ENCODE measurements around the gene RFTN2. TPM values are rescaled to one million over a fixed set of nuclear protein-coding genes. Genes with fewer than 3 reads are reported as not detected.

Gene RFTN2
- total and polyA plus RNA-seq, 2 of the 13 experiments (the other 11 are each of a cell fraction or from before 2014, with no cell fraction given) = not detected

DNA sequence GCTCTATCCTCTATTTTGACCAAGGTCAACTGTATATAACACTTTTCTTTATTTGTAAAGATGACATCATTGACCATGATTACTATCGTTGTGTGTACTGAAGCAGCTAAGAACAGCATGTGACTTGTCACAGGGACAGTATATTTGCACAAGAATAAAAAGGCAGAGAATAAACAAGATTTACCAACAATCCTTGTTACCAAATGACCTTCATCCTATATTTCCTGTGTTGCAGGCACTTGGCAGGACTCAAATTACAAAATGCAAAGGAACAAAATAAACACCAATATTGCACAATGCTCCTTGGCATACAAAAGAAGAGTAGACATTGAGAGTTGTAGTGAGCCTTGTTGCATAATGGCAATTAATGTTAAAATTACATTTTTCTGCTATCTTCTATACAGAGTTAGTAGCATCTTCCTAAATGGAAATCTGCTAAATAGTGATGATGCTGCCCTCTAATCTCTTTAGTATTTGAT is 61.8 kb downstream of the RFTN2 start (continued):
- TF ChIP-seq, protein P1, sequence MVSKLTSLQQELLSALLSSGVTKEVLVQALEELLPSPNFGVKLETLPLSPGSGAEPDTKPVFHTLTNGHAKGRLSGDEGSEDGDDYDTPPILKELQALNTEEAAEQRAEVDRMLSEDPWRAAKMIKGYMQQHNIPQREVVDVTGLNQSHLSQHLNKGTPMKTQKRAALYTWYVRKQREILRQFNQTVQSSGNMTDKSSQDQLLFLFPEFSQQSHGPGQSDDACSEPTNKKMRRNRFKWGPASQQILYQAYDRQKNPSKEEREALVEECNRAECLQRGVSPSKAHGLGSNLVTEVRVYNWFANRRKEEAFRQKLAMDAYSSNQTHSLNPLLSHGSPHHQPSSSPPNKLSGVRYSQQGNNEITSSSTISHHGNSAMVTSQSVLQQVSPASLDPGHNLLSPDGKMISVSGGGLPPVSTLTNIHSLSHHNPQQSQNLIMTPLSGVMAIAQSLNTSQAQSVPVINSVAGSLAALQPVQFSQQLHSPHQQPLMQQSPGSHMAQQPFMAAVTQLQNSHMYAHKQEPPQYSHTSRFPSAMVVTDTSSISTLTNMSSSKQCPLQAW (CRISPR knock-in tag; IDR thresholded peaks at IDR 0.05) = peak; percentile 71; the same call in 1 of the 2 replicates
- TF ChIP-seq, protein P2, sequence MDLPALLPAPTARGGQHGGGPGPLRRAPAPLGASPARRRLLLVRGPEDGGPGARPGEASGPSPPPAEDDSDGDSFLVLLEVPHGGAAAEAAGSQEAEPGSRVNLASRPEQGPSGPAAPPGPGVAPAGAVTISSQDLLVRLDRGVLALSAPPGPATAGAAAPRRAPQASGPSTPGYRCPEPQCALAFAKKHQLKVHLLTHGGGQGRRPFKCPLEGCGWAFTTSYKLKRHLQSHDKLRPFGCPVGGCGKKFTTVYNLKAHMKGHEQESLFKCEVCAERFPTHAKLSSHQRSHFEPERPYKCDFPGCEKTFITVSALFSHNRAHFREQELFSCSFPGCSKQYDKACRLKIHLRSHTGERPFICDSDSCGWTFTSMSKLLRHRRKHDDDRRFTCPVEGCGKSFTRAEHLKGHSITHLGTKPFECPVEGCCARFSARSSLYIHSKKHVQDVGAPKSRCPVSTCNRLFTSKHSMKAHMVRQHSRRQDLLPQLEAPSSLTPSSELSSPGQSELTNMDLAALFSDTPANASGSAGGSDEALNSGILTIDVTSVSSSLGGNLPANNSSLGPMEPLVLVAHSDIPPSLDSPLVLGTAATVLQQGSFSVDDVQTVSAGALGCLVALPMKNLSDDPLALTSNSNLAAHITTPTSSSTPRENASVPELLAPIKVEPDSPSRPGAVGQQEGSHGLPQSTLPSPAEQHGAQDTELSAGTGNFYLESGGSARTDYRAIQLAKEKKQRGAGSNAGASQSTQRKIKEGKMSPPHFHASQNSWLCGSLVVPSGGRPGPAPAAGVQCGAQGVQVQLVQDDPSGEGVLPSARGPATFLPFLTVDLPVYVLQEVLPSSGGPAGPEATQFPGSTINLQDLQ (CRISPR knock-in tag; IDR thresholded peaks at IDR 0.05) = no peak
- TF ChIP-seq SOX5 (CRISPR knock-in tag; IDR thresholded peaks at IDR 0.05; ENCODE audit: borderline replicate concordance) (peak; percentile 100), ZNF549 (CRISPR knock-in tag; IDR thresholded peaks at IDR 0.05) (no peak), RELA (CRISPR knock-in tag; IDR thresholded peaks at IDR 0.05) (0 out of 2 replicates have a peak, but pooled peaks have one; percentile 51), TBX3 (IDR thresholded peaks at IDR 0.05; ENCODE audit: borderline replicate concordance) (peak; percentile 99), JARID2 (CRISPR knock-in tag; IDR thresholded peaks at IDR 0.05; ENCODE audit: insufficient replicate concordance) (peak; percentile 92), TOPORS (CRISPR knock-in tag; IDR thresholded peaks at IDR 0.05) (0 out of 2 replicates have a peak, but pooled peaks have one; percentile 69), ZNF841 (CRISPR knock-in tag; IDR thresholded peaks at IDR 0.05; ENCODE audit: borderline replicate concordance) (no peak), ZNF350 (CRISPR knock-in tag; IDR thresholded peaks at IDR 0.05; ENCODE audit: borderline replicate concordance, low read depth) (no peak), BHLHE40 (IDR thresholded peaks at IDR 0.05; ENCODE audit: low read length) (peak; percentile 93), SRSF4 (IDR thresholded peaks at IDR 0.05; ENCODE audit: low read depth, low read length, poor library complexity, severe bottlenecking) (no peak), SMYD3 (CRISPR knock-in tag; IDR thresholded peaks at IDR 0.05) (peak; percentile 98), SPEN (CRISPR knock-in tag; IDR thresholded peaks at IDR 0.05; ENCODE audit: low read depth) (0 out of 2 replicates have a peak, but pooled peaks have one; percentile 34)
- TF ChIP-seq, protein P3, sequence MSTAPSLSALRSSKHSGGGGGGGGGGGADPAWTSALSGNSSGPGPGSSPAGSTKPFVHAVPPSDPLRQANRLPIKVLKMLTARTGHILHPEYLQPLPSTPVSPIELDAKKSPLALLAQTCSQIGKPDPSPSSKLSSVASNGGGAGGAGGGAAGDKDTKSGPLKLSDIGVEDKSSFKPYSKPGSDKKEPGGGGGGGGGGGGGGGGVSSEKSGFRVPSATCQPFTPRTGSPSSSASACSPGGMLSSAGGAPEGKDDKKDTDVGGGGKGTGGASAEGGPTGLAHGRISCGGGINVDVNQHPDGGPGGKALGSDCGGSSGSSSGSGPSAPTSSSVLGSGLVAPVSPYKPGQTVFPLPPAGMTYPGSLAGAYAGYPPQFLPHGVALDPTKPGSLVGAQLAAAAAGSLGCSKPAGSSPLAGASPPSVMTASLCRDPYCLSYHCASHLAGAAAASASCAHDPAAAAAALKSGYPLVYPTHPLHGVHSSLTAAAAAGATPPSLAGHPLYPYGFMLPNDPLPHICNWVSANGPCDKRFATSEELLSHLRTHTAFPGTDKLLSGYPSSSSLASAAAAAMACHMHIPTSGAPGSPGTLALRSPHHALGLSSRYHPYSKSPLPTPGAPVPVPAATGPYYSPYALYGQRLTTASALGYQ (CRISPR knock-in tag; IDR thresholded peaks at IDR 0.05) = peak; percentile 100
- TF ChIP-seq, protein P4, sequence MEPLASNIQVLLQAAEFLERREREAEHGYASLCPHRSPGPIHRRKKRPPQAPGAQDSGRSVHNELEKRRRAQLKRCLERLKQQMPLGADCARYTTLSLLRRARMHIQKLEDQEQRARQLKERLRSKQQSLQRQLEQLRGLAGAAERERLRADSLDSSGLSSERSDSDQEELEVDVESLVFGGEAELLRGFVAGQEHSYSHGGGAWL (CRISPR knock-in tag; IDR thresholded peaks at IDR 0.05) = no peak
- TF ChIP-seq, protein P5, sequence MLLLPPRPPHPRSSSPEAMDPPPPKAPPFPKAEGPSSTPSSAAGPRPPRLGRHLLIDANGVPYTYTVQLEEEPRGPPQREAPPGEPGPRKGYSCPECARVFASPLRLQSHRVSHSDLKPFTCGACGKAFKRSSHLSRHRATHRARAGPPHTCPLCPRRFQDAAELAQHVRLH (CRISPR knock-in tag; IDR thresholded peaks at IDR 0.05; ENCODE audit: borderline replicate concordance, low read depth) = peak; percentile 71
- TF ChIP-seq, protein P6, sequence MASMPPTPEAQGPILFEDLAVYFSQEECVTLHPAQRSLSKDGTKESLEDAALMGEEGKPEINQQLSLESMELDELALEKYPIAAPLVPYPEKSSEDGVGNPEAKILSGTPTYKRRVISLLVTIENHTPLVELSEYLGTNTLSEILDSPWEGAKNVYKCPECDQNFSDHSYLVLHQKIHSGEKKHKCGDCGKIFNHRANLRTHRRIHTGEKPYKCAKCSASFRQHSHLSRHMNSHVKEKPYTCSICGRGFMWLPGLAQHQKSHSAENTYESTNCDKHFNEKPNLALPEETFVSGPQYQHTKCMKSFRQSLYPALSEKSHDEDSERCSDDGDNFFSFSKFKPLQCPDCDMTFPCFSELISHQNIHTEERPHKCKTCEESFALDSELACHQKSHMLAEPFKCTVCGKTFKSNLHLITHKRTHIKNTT (CRISPR knock-in tag; IDR thresholded peaks at IDR 0.05) = no peak
- TF ChIP-seq, protein P7, sequence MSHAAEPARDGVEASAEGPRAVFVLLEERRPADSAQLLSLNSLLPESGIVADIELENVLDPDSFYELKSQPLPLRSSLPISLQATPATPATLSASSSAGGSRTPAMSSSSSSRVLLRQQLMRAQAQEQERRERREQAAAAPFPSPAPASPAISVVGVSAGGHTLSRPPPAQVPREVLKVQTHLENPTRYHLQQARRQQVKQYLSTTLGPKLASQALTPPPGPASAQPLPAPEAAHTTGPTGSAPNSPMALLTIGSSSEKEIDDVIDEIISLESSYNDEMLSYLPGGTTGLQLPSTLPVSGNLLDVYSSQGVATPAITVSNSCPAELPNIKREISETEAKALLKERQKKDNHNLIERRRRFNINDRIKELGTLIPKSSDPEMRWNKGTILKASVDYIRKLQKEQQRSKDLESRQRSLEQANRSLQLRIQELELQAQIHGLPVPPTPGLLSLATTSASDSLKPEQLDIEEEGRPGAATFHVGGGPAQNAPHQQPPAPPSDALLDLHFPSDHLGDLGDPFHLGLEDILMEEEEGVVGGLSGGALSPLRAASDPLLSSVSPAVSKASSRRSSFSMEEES (CRISPR knock-in tag; IDR thresholded peaks at IDR 0.05) = peak; percentile 100

Data from HepG2 (cell line).